Type B pancreatic cell (in vitro differentiated cells): ENCODE measurements around the gene HSPB2. TPM values are rescaled to one million over a fixed set of nuclear protein-coding genes. Genes with fewer than 3 reads are reported as not detected.
A peak's percentile ranks its signal among the peaks of the same experiment; 100 is the strongest.

ENCODE experiments used
- DNase-seq: peaks from one replicate; pipeline ENCODE4 v3.0.0; 2021; ENCODE audit warnings: mixed read lengths; ENCODE audit not compliant: unreplicated experiment; ENCODE audit errors: extremely low spot score
- H3K27ac Mint-ChIP-seq: 2 replicates; pipeline ENCODE4 v1.8.0; 2021; ENCODE audit warnings: mild to moderate bottlenecking, mixed read lengths
- H3K27me3 Mint-ChIP-seq: 2 replicates; pipeline ENCODE4 v1.8.0; 2021; ENCODE audit warnings: mixed read lengths
- H3K36me3 Mint-ChIP-seq: 2 replicates; pipeline ENCODE4 v1.8.0; 2021; ENCODE audit warnings: mixed read lengths
- H3K4me1 Mint-ChIP-seq: one replicate; pipeline ENCODE4 v1.8.0; 2021; ENCODE audit warnings: mixed read lengths; ENCODE audit not compliant: unreplicated experiment
- H3K4me3 Mint-ChIP-seq: 2 replicates; pipeline ENCODE4 v1.8.0; 2021; ENCODE audit warnings: mild to moderate bottlenecking, mixed read lengths
- H3K9me3 Mint-ChIP-seq: 2 replicates; pipeline ENCODE4 v1.8.0; 2021; ENCODE audit warnings: mixed read lengths
- CTCF ChIP-seq: fragments of 200-600 bp; sonication (generic); conservative IDR thresholded peaks from 2 replicates; pipeline ENCODE4 v1.5.0; 2021; ENCODE audit warnings: antibody characterized with exemption, mild to moderate bottlenecking
- total RNA-seq: library from RNA; stranded (reverse); gene quantifications from 2 replicates; pipeline ENCODE4 v1.2.1, GENCODE V29; 2021; ENCODE audit warnings: low replicate concordance

The HSPB2 gene
- total RNA-seq, 1 donor from 2014 or later = not detected

GRCh38 chr11:111922803-111923202 is 10.3 kb downstream of the HSPB2 start:
- no peak for TF ChIP-seq CTCF
- Mint-ChIP-seq H3K36me3 (no peaks in the 10 kb centered on the region), H3K9me3 (no peaks in the 10 kb centered on the region), H3K27ac (peak overlapping the region; percentile 79), H3K27me3 (no peaks in the 10 kb centered on the region), H3K4me3 (peak overlapping the region; percentile 35), H3K4me1 (peaks cover 51% of the 10 kb centered on the region)
- DNase-seq = no peak

- no peak for DNase-seq
- Mint-ChIP-seq H3K27me3 (no peaks in the 10 kb centered on the region), H3K4me1 (peaks cover 45% of the 10 kb centered on the region), H3K9me3 (no peaks in the 10 kb centered on the region), H3K36me3 (no peaks in the 10 kb centered on the region), H3K4me3 (peak overlapping the region; percentile 35), H3K27ac (peak overlapping the region; percentile 79)
- no peak for TF ChIP-seq CTCF
Measured at GRCh38 chr11:111923351-111923788, 10.8 kb downstream of the HSPB2 start.

- DNase-seq = no peak
- Mint-ChIP-seq H3K4me1 (peaks cover 40% of the 10 kb centered on the region), H3K4me3 (peak overlapping the region; percentile 35), H3K27me3 (no peaks in the 10 kb centered on the region), H3K27ac (peak overlapping the region; percentile 79), H3K36me3 (no peaks in the 10 kb centered on the region), H3K9me3 (no peaks in the 10 kb centered on the region)
- no peak for TF ChIP-seq CTCF
Measured at GRCh38 chr11:111923951-111924350, 11.4 kb downstream of the HSPB2 start.

GRCh38 chr11:111925953-111926352 is 13.4 kb downstream of the HSPB2 start:
- H3K9me3 Mint-ChIP-seq = no peaks in the 10 kb centered on the region
- no peak for DNase-seq
- H3K4me3 Mint-ChIP-seq = peak overlapping the region; percentile 36
- H3K27ac Mint-ChIP-seq = peak overlapping the region; percentile 19
- no peak for TF ChIP-seq CTCF
- H3K4me1 Mint-ChIP-seq = peaks cover 41% of the 10 kb centered on the region
- H3K27me3 Mint-ChIP-seq = no peaks in the 10 kb centered on the region
- no peaks in the 10 kb centered on the region for H3K36me3 Mint-ChIP-seq

- H3K36me3 Mint-ChIP-seq = no peaks in the 10 kb centered on the region
- peak overlapping the region; percentile 92 for H3K27ac Mint-ChIP-seq
- H3K9me3 Mint-ChIP-seq = no peaks in the 10 kb centered on the region
- peak; percentile 31 for TF ChIP-seq CTCF
- no peaks in the 10 kb centered on the region for H3K27me3 Mint-ChIP-seq
- DNase-seq = peak; percentile 98
- peak overlapping the region; percentile 87 for H3K4me3 Mint-ChIP-seq
- peaks cover 40% of the 10 kb centered on the region for H3K4me1 Mint-ChIP-seq
Measured at GRCh38 chr11:111926505-111927391, 14.2 kb downstream of the HSPB2 start.
